Measurements from ENCODE around the gene PRRT1B. TPM values are rescaled to one million over a fixed set of nuclear protein-coding genes. Genes with fewer than 3 reads are reported as not detected.
A peak's percentile ranks its signal among the peaks of the same experiment; 100 is the strongest.

Gene PRRT1B
- total RNA-seq, 2 donors from 2014 or later, result not detected

DNA sequence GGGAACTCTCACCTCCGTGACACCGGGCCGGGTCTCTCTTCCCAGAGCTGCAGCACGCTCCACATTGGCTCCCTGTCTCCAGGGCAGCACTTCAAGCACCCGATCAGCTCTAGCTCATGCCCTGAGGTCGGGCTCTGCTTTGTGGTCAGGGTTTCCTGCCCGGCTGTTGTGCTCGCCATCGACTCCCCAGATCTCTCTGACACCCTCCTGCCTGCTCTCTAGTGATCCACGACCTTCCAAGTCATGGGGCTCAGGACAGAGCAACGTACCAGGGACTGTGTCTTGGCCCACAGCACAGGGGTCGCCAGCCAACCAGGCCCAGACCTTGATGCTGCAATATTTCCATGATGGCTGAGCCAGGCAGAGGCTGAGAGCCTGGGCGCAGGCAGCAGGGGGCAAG lies 45.1 kb downstream of the PRRT1B start:
- intact Hi-C loops (cut with DNase I), result loop anchor here (2.0 to 5.0 kb wide), 2 partner anchors 152 kb away; partner anchors contain the start of gene RAPGEF1 (in 1 of the 2)
- DNase-seq, result no peak
- ATAC-seq, result no peak

DNA sequence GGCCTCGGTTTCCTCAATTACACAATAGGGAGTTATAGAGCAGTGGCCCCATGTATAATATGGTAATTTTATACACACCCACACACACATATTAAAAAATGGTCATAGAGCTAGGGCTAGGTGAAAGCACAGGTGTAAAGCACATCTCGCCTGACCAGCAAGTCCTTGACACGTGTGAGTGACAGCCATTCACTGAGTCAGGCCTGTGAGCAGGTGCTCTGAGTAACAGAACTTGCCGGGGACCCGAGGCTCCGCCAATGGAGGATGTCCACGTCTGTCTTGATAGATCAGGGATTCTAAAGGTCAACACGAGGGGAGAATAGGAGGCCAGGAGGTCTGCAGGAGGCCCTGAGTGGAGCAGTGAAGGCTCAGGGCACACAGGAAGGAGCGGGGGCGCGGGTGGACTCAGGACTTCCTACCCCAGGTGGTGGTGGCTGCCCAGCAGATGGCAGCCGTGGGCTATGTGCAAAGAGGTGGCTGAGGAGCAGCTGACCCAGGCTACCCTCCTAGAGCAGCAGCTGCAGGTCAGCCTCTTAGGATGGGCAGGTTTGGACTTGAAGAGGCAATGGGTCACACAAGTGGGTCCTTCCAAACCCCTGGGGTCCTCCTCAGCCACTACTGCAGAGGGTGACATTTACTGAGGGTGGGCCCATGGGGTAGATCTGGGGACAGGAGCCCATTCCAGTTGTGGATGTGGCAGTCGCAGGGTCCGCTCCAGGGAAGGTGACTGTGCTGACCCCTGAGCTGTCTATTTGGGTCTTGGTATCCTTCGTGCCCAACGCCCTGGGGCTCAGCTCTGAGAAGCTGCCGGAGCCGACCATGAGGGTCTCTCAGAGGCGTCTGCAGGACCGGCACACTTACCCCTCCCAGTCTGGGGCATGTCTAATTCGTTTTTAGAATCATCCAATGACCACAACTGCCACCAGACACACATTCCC lies 45.9 kb downstream of the PRRT1B start:
- peak; percentile 85 for DNase-seq
- intact Hi-C loops (cut with DNase I), result loop anchor here (2.0 to 5.0 kb wide), 2 partner anchors 151 to 152 kb away; partner anchors contain the start of gene RAPGEF1 (in 1 of the 2)
- ATAC-seq, result peak; percentile 88 to 89

DNA sequence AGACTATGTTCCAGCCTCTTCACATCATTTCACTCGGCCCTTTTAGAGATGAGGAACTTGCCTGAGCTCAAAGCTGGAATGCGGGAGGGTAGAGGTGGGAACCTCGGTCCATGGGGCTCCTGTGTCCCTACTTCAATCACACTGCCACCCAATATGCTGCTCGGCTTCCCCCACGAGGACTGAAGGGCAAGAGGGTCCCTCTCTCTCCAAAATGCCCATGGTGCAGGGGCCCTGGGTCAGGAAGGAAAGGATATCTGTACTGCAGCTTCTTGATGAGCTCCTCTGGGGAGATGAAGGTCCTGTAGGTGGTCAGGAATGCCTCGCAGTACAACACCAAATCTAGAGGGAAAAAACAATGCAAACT lies 46.5 kb downstream of the PRRT1B start:
- intact Hi-C loops (cut with DNase I), result loop anchor here (2.0 to 5.0 kb wide), 2 partner anchors 150 to 151 kb away; partner anchors contain the start of gene RAPGEF1 (in 1 of the 2)
- ATAC-seq (no peak), DNase-seq (no peak)

DNA sequence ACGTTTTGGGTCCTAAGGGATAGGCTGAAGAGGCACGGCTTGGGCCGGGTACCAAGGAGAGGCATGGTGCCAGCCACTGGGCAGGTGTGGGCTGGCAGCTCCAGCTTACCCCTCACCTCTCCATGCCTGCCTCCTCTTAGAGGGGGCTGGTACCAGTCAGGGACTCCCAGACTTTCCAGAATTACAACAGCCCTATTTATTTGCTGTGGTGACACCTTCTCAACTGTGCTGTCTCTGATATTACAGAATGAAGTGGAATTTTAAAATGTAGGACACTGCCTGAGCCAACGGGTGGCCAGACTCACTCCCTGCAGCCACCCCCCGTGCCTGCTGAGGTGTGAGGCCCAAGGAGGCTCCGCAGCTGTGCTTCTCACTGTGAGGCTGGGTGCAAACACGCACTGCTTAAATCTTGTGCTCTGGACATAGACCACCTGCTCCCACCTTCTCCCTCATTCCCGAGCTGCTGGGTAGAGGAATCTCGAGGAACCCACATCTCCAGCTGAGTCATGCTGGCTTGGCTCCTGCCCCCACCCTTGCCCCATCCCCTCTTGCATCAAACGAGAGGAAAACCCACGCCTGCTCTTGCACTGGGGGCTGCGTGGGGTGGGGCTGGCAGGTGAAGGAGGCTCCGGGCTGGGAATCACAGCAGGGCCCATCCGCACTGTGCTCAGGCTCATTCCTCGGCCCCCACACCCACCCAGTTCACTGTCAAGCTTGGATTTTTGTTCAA lies 47.9 kb downstream of the PRRT1B start:
- ATAC-seq (no peak), DNase-seq (no peak)
- intact Hi-C loops (cut with DNase I), result loop anchor here in 1 of 2 donors (5.0 kb wide), 1 partner anchor 149 kb away; the partner anchor contains the start of gene RAPGEF1

DNA sequence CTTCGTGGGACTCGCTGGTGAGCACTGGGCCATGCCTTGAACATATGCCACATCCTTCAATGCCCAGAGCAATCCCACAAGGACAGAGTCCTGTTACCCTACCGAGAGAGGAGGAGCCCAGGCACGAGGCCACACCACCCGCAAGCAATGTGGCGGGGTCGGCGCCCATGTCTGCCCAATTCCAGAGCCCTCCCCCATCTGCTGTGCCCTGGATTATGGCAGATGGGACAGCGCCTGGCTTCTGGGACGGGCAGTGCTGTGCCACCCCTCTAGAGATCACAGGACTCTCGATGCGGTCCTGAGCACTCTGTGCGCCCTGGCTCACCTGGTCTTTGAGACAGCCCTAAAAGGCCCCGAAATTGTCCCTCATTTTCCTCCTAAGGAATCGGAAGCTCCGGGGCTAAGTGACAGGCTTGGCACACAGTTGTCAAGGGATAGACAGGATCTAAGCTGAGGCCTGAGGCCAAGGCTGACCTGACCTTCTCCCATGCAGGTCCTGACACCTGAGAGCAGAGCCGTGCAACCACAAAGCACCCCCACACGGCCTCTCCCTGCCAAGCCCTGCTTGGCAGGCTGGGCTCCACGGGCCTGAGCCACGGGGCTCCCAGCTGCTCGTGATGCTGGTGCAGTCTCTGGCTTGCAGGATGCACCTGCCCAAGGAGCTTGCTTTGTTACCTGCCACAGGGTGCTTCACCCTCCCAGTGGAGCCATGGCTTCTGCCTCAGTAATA lies 48.8 kb downstream of the PRRT1B start:
- ATAC-seq (no peak), DNase-seq (no peak)
- intact Hi-C loops (cut with DNase I), result loop anchor here in 1 of 2 donors (5.0 kb wide), 1 partner anchor 148 kb away; the partner anchor contains the start of gene RAPGEF1

DNA sequence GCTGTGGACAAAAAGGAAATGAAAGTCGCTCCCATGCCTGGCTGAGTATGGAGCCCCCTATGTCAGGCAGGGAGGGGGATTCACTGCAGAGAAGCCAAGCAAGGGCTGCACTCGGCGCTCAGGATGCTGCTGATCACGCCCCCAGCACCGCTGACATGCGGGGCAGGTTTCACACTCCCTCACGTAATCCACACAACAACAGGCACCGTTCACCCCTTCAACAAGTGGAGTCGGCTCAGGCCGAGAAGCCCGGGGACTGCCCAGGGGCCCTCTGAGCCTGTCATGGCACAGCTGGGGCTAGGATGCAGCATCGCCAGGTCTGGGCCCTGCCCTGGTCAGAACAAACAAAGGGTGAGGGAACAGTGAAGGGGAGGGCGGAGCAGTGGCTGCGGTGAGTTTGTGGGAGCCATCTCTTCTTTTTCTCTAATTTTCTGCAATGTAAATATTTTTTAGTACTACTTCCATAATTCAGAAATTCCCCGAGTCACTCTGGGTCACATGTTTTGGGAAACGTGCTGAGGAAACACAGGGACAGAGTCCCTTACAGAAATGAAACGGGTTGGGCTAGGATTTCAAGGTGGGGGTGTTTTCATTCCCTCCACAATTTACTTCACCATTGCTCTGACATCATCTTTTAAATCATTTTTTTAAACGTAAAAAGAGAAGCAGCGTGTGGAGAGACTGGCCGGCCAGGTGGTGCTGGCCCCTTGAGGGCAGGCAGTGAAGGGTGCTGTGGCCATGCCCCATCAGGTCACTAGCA lies 49.8 kb downstream of the PRRT1B start:
- intact Hi-C loops (cut with DNase I), result loop anchor here in 1 of 2 donors (5.0 kb wide), 1 partner anchor 147 kb away; the partner anchor contains the start of gene RAPGEF1

DNA sequence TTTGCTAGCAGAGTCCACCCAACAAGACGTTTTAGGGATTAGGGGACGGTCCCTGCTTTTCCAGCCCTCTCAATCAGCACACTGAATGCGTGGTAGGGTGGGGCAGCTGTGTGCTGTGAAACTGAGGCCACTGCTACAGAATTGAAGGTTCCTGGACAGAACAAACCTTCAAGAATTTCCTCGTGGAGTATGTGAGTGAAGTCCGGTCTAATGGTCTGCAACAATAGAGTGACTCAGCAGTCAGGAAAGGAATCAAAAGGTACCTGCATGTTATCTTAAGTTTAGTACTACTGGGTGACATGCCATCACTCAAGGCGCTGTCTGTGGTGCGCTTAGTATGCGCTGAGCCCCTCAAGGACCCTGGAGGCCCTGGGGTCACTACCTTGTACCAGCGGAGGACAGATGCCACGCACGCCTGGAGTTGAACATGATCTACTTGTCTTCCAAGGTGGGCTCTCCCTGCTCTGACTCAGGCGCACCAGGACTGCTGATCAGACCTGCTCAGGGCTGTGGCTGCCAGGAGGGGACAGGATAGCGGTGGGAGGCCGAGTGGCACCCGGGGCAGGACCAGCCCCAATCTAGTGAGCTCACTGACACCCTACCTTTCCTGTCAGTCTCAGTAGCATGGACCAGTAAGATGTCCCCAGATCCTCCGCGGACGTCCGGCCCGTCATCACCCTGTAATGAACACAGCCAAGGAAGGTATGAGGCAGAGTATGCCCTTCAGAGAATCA lies 50.5 kb downstream of the PRRT1B start:
- intact Hi-C loops (cut with DNase I), result no loop called here
- ATAC-seq (no peak), DNase-seq (no peak)

More for the DNA sequence above, 49.8 kb downstream of the PRRT1B start:
- no peak for DNase-seq
- ATAC-seq, result no peak

DNA sequence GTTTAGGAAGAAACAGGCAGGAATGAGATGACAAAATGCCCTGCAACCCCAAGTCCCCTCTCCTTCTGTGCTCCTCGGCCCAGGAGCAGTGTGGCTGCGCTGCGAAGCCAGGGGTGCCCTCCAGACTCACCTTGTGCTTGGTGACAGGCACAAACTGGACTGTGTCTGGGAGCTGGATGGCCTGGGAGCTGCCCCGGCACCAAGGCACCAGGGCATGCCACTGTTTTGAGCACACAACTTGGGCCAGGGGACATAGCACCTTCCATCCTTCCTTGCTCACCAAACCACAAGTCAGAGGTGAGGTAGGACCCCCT lies 51.1 kb downstream of the PRRT1B start:
- no peak for ATAC-seq
- intact Hi-C loops (cut with DNase I), result no loop called here
- no peak for DNase-seq

DNA sequence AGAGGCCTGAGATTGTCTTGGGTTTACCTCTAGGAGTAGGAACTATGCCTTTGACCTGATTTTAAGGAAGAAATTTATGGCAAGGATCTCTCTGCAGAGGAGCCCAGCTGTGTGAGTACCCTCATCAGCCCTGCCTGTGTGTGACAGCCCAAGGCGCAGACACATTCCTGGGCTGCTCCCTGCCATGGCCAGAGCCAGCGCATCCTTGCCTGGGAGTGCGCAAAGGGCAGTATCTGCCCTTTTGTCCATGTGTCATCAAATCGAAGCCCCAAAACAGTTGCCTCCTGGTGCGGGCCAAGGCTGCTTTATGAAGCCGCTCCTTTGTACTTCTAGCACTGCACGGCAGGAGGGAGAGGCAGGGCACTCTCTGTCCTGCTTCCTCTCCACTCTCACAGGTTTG lies 51.9 kb downstream of the PRRT1B start:
- ATAC-seq, result no peak
- intact Hi-C loops (cut with DNase I), result no loop called here
- no peak for DNase-seq

DNA sequence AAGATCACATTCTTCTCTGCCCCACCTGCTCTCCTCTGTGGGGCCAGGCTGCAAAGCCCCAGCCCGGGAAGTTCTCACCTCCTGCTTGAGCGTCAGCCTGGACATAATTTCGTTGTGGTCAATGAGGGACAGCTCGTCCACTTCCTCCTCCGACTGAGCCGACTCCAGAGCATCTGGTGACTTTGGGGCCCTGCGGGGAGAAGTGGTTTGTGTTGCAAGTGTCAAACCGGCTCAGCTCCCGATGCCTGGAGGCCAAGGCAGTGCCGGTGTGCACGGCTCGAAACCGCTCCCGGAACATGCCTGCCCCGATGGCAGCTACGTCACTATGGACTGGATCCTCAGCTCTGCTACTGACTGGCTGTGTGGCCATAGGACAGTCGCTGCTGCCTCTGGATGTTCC lies 52.8 kb downstream of the PRRT1B start:
- ATAC-seq, result peak; percentile 35 to 54
- intact Hi-C loops (cut with DNase I), result no loop called here

DNA sequence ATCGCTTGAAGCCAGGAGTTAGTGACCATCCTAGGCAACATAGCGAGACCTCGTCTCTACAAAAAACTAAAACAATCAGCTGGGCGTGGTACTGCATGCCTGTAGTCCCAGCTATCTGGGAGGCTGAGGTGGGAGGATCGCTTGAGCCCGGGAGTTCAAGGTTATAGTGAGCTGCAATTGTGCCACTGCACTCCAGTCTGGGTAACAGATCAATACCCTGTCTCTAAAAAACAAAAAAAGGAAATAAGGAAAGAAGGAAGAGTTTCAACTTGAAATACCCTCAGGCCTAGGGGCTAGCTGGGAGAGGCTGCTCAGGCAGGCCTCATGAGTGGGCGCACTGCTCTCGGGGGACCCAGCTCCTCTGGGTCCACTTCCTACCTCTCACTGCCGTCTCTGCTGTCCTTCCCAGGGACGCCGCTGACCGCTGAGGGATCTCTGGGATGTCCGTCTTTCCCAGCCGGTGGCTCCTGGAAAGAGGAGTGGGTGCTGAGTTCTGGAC lies 56.4 kb downstream of the PRRT1B start:
- ATAC-seq, result no peak
- no peak for DNase-seq

More for the DNA sequence above, 52.8 kb downstream of the PRRT1B start:
- peak; percentile 52 for DNase-seq

DNA sequence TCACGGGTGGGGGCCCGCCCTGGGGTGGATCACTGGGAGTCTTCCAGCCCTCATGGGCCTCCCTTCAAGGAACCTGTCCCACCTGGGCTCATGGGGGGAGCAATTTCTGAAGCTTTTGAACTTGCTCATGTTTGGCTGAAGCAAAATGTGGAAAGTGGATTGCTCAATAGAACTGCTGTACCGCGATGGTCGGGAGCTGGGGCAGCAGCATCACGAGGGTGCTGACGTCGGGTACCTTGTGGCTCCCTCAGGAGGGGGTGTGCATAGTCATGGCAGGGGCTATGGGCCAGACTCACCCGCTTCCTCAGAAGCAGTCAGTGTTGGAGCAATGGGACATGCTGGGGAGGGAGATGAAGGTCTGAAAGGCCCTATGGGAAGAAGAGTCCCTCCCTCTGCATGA lies 57.9 kb downstream of the PRRT1B start:
- no peak for ATAC-seq
- intact Hi-C loops (cut with DNase I), result loop anchor here in 1 of 2 donors (5.0 kb wide), 1 partner anchor 134 kb away; no protein-coding TSS in a partner anchor
- no peak for DNase-seq

More for the DNA sequence above, 56.4 kb downstream of the PRRT1B start:
- intact Hi-C loops (cut with DNase I), result loop anchor here in 1 of 2 donors (5.0 kb wide), 1 partner anchor 136 kb away; no protein-coding TSS in a partner anchor

DNA sequence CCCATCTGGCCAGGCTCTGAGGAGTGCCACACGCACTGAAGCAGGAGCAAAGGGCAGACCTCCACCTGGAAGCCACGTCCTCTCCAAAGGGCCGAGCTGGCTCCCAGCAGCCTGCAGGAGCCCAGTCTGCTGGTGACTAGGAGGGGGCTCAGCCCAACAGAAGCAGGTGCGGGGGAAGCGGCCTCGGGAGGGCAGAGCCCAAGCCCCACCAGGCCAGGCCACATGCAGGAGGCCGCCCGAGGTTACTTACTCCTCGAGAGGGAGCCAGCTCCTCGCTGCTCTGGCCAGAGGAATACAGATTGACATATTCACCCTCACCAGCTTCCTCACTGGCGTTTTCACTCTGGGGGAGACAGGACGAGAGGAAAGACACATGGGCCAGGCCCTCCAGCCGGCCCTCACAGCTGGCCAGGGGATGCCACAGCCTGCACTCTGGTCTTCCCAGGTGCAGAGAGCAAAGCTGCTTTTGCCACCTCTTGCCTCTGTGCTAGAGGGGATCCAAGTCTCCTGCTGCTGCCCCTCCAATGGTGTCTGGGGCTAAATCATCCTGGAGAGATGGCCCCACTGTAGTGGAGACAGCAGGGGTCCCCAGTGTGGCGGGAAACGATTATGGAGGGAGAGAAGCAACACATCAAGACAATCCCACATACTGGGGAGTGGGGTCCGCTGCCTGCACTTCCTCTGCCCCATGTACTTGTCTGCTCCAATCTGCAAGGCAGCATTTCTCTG lies 58.6 kb downstream of the PRRT1B start:
- intact Hi-C loops (cut with DNase I), result loop anchor here in 1 of 2 donors (5.0 kb wide), 1 partner anchor 133 kb away; no protein-coding TSS in a partner anchor
- ATAC-seq (no peak), DNase-seq (no peak)

DNA sequence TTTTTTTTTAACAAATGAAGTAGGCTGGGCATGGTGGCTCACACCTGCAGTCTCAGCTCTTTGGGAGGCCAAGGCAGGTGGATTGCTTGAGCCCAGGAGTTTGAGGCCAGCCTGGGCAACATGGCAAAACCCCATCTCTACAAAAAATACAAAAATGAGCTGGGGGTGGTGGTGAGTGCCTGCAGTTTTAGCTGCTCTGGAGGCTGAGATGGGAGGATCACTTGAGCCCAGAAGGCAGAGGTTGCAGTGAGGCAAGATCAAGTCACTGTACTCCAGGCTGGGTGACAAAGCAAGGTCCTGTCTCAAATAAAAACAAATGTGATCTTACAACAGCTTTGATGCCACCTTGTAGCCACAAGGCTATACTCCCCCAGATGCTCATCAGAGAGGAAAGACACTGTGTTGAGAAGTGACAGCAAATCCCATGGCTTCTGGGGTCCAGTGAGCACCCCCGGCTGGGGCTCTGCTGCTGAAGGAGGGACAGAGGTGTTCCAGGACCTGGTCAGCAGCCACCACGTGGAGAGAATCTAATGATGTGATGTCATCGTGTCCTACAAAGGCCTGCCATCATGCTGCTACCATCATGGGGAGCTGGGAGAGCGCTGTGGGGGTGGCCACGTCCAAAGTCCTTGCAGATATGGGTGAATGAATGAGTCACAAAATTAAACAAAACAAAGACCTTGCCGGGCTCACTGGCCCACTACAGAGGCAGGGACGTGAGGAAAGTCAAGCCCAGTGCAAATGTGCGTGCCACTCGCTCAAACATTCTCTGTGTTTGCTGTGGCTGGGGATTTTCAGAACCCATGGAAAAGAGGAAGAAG lies 60.7 kb downstream of the PRRT1B start:
- DNase-seq (no peak), ATAC-seq (no peak)
- intact Hi-C loops (cut with DNase I), result loop anchor here in 1 of 2 donors (5.0 kb wide), 1 partner anchor 131 kb away; no protein-coding TSS in a partner anchor

DNA sequence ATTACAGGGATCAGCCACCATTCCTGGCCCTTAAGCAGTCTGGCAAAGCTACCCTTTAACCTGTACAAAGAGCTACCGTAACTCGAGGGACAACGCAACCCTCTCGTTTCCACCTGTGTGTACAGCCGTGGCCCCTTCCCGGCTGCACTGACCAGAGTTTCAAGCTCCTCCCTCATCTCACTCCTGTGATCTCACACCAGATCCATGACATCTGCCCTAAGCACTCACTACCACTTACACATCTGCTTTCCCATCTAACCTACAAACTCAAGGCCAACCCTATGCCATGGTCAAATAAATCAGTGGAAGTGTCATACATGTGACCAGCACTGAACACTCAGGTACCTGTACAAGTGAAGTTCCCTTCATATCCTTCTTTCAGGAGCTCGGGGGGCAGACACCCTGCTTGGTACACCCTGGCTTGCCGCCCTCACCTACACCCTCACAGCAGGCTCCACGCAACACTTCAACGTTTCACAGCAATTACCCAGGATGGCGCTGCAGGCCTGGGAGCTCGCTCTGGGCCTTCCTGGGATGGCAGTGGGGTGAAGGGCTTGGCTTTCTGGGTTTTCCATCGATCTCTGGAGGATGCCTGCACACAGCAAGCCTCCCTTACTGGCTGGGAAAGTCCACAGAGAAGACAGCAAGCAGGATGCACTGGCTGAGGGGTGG lies 61.7 kb downstream of the PRRT1B start:
- ATAC-seq (no peak), DNase-seq (no peak)
- intact Hi-C loops (cut with DNase I), result loop anchor here in 1 of 2 donors (5.0 kb wide), 1 partner anchor 130 kb away; no protein-coding TSS in a partner anchor
